ENCODE measurements around the gene ENTPD7.

- TF ChIP-seq POLR2A (IDR thresholded peaks at IDR 0.05) (no peak), CTCF (IDR thresholded peaks at IDR 0.05) (peak in 1 of 6 experiments; percentile 28), POLR2AphosphoS5 (IDR thresholded peaks at IDR 0.05) (no peak), EP300 (IDR thresholded peaks at IDR 0.05) (no peak)
These were observed 72.2 kb downstream of the ENTPD7 start for GRCh38 chr10:99731306-99732032.

Data from upper lobe of left lung (tissue), 4 donors.